ENCODE measurements around the gene SUV39H2. TPM values are rescaled to one million over a fixed set of nuclear protein-coding genes. Genes with fewer than 3 reads are reported as not detected.

The SUV39H2 gene
- total RNA-seq, 1 experiment from 2014 or later = 16.0 TPM

GRCh38 chr10:14917827-14918226, 39.2 kb downstream of the SUV39H2 start:
- no peak for DNase-seq (ENCODE audit: unreplicated experiment)
- H3K36me3 Mint-ChIP-seq (ENCODE audit: insufficient read depth, unreplicated experiment) = peaks cover 92% of the 10 kb centered on the region
- intact Hi-C loops (cut with micrococcal nuclease) = no loop called here
- no peaks in the 10 kb centered on the region for H3K4me1 Mint-ChIP-seq (ENCODE audit: insufficient read depth, unreplicated experiment)
- no TSS peak for BruUV-seq (replicated peaks)
- no peaks in the 10 kb centered on the region for H3K9me3 Mint-ChIP-seq (ENCODE audit: unreplicated experiment)
- no peaks in the 10 kb centered on the region for H3K27me3 Mint-ChIP-seq (ENCODE audit: insufficient read depth, unreplicated experiment)
- H3K27ac Mint-ChIP-seq (ENCODE audit: low read depth, unreplicated experiment) = no peak overlapping the region
- TF ChIP-seq CTCF (IDR thresholded peaks at IDR 0.05; ENCODE audit: unreplicated experiment) = no peak
- ChIA-PET CTCF (interaction anchor here (0.6 kb wide), 2 partner anchors 70 to 93 kb away, joined by 3 read pairs; no protein-coding TSS in a partner anchor), POLR2A (no interaction called here)
- no peak overlapping the region for H3K4me3 Mint-ChIP-seq (ENCODE audit: unreplicated experiment)

GRCh38 chr10:14918964-14919363, 40.3 kb downstream of the SUV39H2 start:
- no TSS peak for BruUV-seq (replicated peaks)
- H3K27ac Mint-ChIP-seq (ENCODE audit: low read depth, unreplicated experiment) = no peak overlapping the region

GRCh38 chr10:14924013-14924412, 45.3 kb downstream of the SUV39H2 start:
- Mint-ChIP-seq H3K27me3 (ENCODE audit: insufficient read depth, unreplicated experiment) (no peaks in the 10 kb centered on the region), H3K9me3 (ENCODE audit: unreplicated experiment) (no peaks in the 10 kb centered on the region), H3K36me3 (ENCODE audit: insufficient read depth, unreplicated experiment) (peaks cover 70% of the 10 kb centered on the region), H3K27ac (ENCODE audit: low read depth, unreplicated experiment) (no peak overlapping the region), H3K4me1 (ENCODE audit: insufficient read depth, unreplicated experiment) (no peaks in the 10 kb centered on the region), H3K4me3 (ENCODE audit: unreplicated experiment) (no peak overlapping the region)
- no peak for TF ChIP-seq CTCF (IDR thresholded peaks at IDR 0.05; ENCODE audit: unreplicated experiment)
- intact Hi-C loops (cut with micrococcal nuclease) = no loop called here
- ChIA-PET POLR2A (interaction anchor here (0.6 kb wide), 1 partner anchor 35 kb away, joined by 3 read pairs; the partner anchor contains the start of gene MEIG1), CTCF (interaction anchor here (0.5 kb wide), 1 partner anchor 62 kb away, joined by 3 read pairs; no protein-coding TSS in a partner anchor)
- no TSS peak for BruUV-seq (replicated peaks)
- DNase-seq (ENCODE audit: unreplicated experiment) = no peak

More at GRCh38 chr10:14918964-14919363, 40.3 kb downstream of the SUV39H2 start:
- no peak for DNase-seq (ENCODE audit: unreplicated experiment)
- H3K27me3 Mint-ChIP-seq (ENCODE audit: insufficient read depth, unreplicated experiment) = no peaks in the 10 kb centered on the region
- intact Hi-C loops (cut with micrococcal nuclease) = no loop called here
- POLR2A ChIA-PET = no interaction called here
- no peak overlapping the region for H3K4me3 Mint-ChIP-seq (ENCODE audit: unreplicated experiment)
- H3K36me3 Mint-ChIP-seq (ENCODE audit: insufficient read depth, unreplicated experiment) = peaks cover 81% of the 10 kb centered on the region
- no peaks in the 10 kb centered on the region for H3K4me1 Mint-ChIP-seq (ENCODE audit: insufficient read depth, unreplicated experiment)
- H3K9me3 Mint-ChIP-seq (ENCODE audit: unreplicated experiment) = no peaks in the 10 kb centered on the region
- TF ChIP-seq CTCF (IDR thresholded peaks at IDR 0.05; ENCODE audit: unreplicated experiment) = no peak
- CTCF ChIA-PET = no interaction called here

- H3K27ac Mint-ChIP-seq (ENCODE audit: low read depth, unreplicated experiment) = no peak overlapping the region
- BruUV-seq (replicated peaks) = no TSS peak
- ChIA-PET CTCF (no interaction called here), POLR2A (no interaction called here)
- DNase-seq (ENCODE audit: unreplicated experiment) = no peak
- H3K27me3 Mint-ChIP-seq (ENCODE audit: insufficient read depth, unreplicated experiment) = no peaks in the 10 kb centered on the region
- H3K4me1 Mint-ChIP-seq (ENCODE audit: insufficient read depth, unreplicated experiment) = no peaks in the 10 kb centered on the region
- intact Hi-C loops (cut with micrococcal nuclease) = no loop called here
- TF ChIP-seq CTCF (IDR thresholded peaks at IDR 0.05; ENCODE audit: unreplicated experiment) = no peak
- no peaks in the 10 kb centered on the region for H3K9me3 Mint-ChIP-seq (ENCODE audit: unreplicated experiment)
- peaks cover 70% of the 10 kb centered on the region for H3K36me3 Mint-ChIP-seq (ENCODE audit: insufficient read depth, unreplicated experiment)
- no peak overlapping the region for H3K4me3 Mint-ChIP-seq (ENCODE audit: unreplicated experiment)
These were observed 46.6 kb downstream of the SUV39H2 start for GRCh38 chr10:14925268-14925667.

Data from MCF 10A (cell line).